ENCODE data around the gene TSGA10IP.
A peak's percentile ranks its signal among the peaks of the same experiment; 100 is the strongest.

The TSGA10IP gene

DNA sequence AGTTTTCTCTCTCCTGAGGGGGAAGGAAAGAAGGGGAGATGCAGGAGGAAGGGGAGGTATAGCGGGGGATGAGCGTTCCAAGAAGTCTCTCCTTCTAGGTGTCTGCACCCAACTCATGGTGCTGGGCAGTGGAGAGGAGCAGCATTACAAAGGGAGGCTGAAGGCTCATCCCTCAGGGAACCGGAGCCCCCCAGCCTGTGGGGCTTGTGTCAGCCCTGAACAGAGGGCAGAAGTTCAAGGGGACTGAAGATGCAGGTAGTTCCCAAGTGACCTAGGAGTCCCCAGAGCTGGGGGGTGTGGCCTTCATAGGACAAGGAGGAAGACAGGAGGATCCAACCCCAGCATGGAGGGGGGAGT lies 28.2 kb upstream of the TSGA10IP start:
- no peak for FAIRE-seq
- no peak for DNase-seq (ENCODE audit: insufficient read length, low spot score)

GRCh38 chr11:65917434-65918210 lies 27.7 kb upstream of the TSGA10IP start:
- no peak for TF ChIP-seq SPI1 (IDR thresholded peaks at IDR 0.05; ENCODE audit: low read depth, low read length)
- no peak for TF ChIP-seq POU2F2 (IDR thresholded peaks at IDR 0.05; ENCODE audit: low read depth, low read length)
- no peak for TF ChIP-seq PAX5 (IDR thresholded peaks at IDR 0.05; ENCODE audit: insufficient read depth, low read length, severe bottlenecking)
- no peak for TF ChIP-seq TAF1 (IDR thresholded peaks at IDR 0.05; ENCODE audit: low read depth, low read length)
- TF ChIP-seq POLR2A (IDR thresholded peaks at IDR 0.05; ENCODE audit: low read depth, low read length), result no peak
- TF ChIP-seq POLR2AphosphoS5 (IDR thresholded peaks at IDR 0.05; ENCODE audit: low read depth, low read length), result no peak
- no peak for DNase-seq (ENCODE audit: insufficient read length, low spot score)
- no peak for FAIRE-seq

More for the DNA sequence above, 28.2 kb upstream of the TSGA10IP start:
- TF ChIP-seq POLR2A (IDR thresholded peaks at IDR 0.05; ENCODE audit: low read depth, low read length) (no peak), POU2F2 (IDR thresholded peaks at IDR 0.05; ENCODE audit: low read depth, low read length) (no peak), PAX5 (IDR thresholded peaks at IDR 0.05; ENCODE audit: insufficient read depth, low read length, severe bottlenecking) (no peak), TAF1 (IDR thresholded peaks at IDR 0.05; ENCODE audit: low read depth, low read length) (no peak), SPI1 (IDR thresholded peaks at IDR 0.05; ENCODE audit: low read depth, low read length) (no peak), POLR2AphosphoS5 (IDR thresholded peaks at IDR 0.05; ENCODE audit: low read depth, low read length) (no peak)

DNA sequence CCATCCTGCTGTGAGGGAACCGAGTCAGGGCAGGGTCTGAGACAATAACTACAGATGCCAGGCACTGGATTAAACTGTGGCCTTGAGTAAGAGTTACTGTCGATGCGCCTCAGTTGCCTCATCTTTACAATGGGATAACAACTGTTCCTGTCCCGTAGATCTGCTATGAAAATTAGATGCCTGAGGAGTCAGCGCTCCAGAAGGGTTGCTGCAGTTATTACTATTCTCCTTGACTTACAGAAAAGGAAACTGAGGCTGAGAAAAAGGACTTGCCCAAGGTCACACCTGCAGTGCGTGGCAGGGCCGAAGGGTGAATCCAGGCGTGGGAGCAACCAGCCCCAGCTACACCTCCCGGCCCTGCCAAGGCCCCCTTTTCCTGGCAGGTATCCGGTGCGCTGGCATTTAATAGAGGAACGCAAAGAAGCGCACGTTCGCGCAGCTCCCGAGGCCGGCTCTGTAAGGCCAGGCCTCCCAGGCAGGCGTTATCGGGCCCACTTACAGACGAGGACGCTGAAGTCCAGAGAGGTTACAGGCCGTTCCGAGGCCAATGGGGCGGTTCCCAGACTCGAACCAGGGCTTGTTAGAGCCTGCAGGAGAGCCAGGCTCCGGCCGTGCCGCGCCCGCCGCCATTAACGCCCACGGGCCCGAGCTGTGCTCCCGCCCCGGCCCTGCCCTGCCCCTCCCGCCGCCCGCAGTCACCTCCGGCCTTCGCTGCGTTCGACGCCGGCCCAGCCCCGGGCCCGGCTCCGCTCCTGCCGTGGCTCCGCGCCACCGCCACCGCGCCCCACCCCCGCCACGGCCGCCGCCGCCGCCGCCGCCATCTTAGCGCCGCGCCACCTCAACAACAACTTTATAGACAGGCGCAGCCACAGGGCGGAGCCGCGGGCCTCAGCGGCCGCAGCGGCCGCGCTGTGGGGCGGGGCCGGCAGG lies 26.8 kb upstream of the TSGA10IP start, which contains the start of gene C11orf68:
TSS of gene C11orf68 (minus strand) at position 852 of the 930 bp plus-strand sequence. CDS start at position 821, 31 bp downstream.
- peak; percentile 62 for DNase-seq (ENCODE audit: insufficient read length, low spot score)
- FAIRE-seq, result peak; percentile 66
- no peak for TF ChIP-seq POLR2AphosphoS5 (IDR thresholded peaks at IDR 0.05; ENCODE audit: low read depth, low read length)
- TF ChIP-seq PAX5 (IDR thresholded peaks at IDR 0.05; ENCODE audit: insufficient read depth, low read length, severe bottlenecking), result peak; percentile 10

- peak; percentile 96 for FAIRE-seq
- DNase-seq (ENCODE audit: insufficient read length, low spot score), result peak; percentile 98
- TF ChIP-seq POLR2AphosphoS5 (IDR thresholded peaks at IDR 0.05; ENCODE audit: low read depth, low read length) (no peak), PAX5 (IDR thresholded peaks at IDR 0.05; ENCODE audit: insufficient read depth, low read length, severe bottlenecking) (peak; percentile 65), SPI1 (IDR thresholded peaks at IDR 0.05; ENCODE audit: low read depth, low read length) (no peak), POU2F2 (IDR thresholded peaks at IDR 0.05; ENCODE audit: low read depth, low read length) (0 out of 2 replicates have a peak, but pooled peaks have one; percentile 53), POLR2A (IDR thresholded peaks at IDR 0.05; ENCODE audit: low read depth, low read length) (no peak), TAF1 (IDR thresholded peaks at IDR 0.05; ENCODE audit: low read depth, low read length) (peak; percentile 37; the same call in 1 of the 2 replicates)
Observed at GRCh38 chr11:65919141-65919572, 26.1 kb upstream of the TSGA10IP start, which contains the start of gene DRAP1. DRAP1 (plus strand) TSS chr11:65919426; CDS start chr11:65919502, 76 bp downstream.

GRCh38 chr11:65919573-65920371 lies 25.5 kb upstream of the TSGA10IP start:
- TF ChIP-seq POLR2A (IDR thresholded peaks at IDR 0.05; ENCODE audit: low read depth, low read length), result no peak

DNA sequence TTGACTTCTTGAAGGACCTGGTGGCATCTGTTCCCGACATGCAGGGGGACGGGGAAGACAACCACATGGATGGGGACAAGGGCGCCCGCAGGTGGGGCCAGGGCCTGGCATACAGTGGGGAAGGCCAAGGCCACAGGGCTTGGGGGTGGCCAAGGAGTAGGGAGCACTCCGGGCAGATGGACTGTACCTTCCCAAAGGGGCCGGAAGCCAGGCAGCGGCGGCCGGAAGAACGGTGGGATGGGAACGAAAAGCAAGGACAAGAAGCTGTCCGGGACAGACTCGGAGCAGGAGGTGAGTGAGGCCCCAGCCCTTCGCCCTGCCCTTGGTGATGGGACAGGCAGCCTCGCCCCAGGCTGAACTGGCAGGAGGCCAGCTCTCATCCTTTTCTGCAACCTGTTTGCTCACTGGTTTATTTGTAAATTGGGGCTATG lies 24.9 kb upstream of the TSGA10IP start:
- no peak for FAIRE-seq
- DNase-seq (ENCODE audit: insufficient read length, low spot score), result no peak
- TF ChIP-seq POLR2AphosphoS5 (IDR thresholded peaks at IDR 0.05; ENCODE audit: low read depth, low read length) (no peak), TAF1 (IDR thresholded peaks at IDR 0.05; ENCODE audit: low read depth, low read length) (no peak), POLR2A (IDR thresholded peaks at IDR 0.05; ENCODE audit: low read depth, low read length) (no peak), SPI1 (IDR thresholded peaks at IDR 0.05; ENCODE audit: low read depth, low read length) (no peak), POU2F2 (IDR thresholded peaks at IDR 0.05; ENCODE audit: low read depth, low read length) (no peak), PAX5 (IDR thresholded peaks at IDR 0.05; ENCODE audit: insufficient read depth, low read length, severe bottlenecking) (no peak)

More at GRCh38 chr11:65919573-65920371, 25.5 kb upstream of the TSGA10IP start:
- FAIRE-seq (no peak), DNase-seq (ENCODE audit: insufficient read length, low spot score) (peak; percentile 70)

- DNase-seq (ENCODE audit: insufficient read length, low spot score) (no peak), FAIRE-seq (no peak)
- TF ChIP-seq POLR2AphosphoS5 (IDR thresholded peaks at IDR 0.05; ENCODE audit: low read depth, low read length), result no peak
- no peak for TF ChIP-seq SPI1 (IDR thresholded peaks at IDR 0.05; ENCODE audit: low read depth, low read length)
- no peak for TF ChIP-seq TAF1 (IDR thresholded peaks at IDR 0.05; ENCODE audit: low read depth, low read length)
- TF ChIP-seq PAX5 (IDR thresholded peaks at IDR 0.05; ENCODE audit: insufficient read depth, low read length, severe bottlenecking), result no peak
- no peak for TF ChIP-seq POU2F2 (IDR thresholded peaks at IDR 0.05; ENCODE audit: low read depth, low read length)
- no peak for TF ChIP-seq POLR2A (IDR thresholded peaks at IDR 0.05; ENCODE audit: low read depth, low read length)
Observed at GRCh38 chr11:65921033-65921555, 24.2 kb upstream of the TSGA10IP start.

DNA sequence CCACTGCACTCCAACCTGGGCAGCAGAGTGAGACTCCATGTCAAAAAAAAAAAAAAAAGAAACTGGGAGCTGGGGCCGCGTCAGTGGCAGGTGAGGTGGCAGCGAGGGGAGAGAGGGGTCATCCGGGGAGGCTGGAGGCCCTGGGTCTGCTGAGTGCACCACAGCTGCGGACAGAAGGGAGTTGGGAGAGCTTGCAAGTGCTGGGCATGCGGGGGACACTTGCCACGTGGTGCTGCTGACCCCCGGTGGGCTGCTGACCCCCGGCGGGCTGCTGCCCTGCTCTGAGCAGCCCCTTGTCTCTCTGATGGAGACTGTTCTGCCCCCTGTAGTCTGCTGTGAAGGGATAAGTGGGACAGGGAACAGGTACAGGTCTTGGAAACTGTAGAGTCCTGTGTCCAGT lies 23.4 kb upstream of the TSGA10IP start:
- DNase-seq (ENCODE audit: insufficient read length, low spot score) (no peak), FAIRE-seq (no peak)
- TF ChIP-seq PAX5 (IDR thresholded peaks at IDR 0.05; ENCODE audit: insufficient read depth, low read length, severe bottlenecking) (no peak), POLR2A (IDR thresholded peaks at IDR 0.05; ENCODE audit: low read depth, low read length) (no peak), POLR2AphosphoS5 (IDR thresholded peaks at IDR 0.05; ENCODE audit: low read depth, low read length) (no peak), TAF1 (IDR thresholded peaks at IDR 0.05; ENCODE audit: low read depth, low read length) (no peak), SPI1 (IDR thresholded peaks at IDR 0.05; ENCODE audit: low read depth, low read length) (no peak), POU2F2 (IDR thresholded peaks at IDR 0.05; ENCODE audit: low read depth, low read length) (no peak)

Measured in GM12891 (cell line).